HG03432 (cell line): ENCODE measurements around the gene KIF3C.
A peak's percentile ranks its signal among the peaks of the same experiment; 100 is the strongest.
"Not testable (repeated sequence)": the region's sequence is repeated elsewhere in the genome, so short reads cannot be mapped to it uniquely, and the experiment has no call there.

Experiments used
- ATAC-seq: cut with Tn5 transposase; IDR thresholded peaks from one replicate; pipeline ENCODE4 v1.9.1; 2021; ENCODE audit warnings: mild to moderate bottlenecking, moderate library complexity; ENCODE audit not compliant: unreplicated experiment

Gene KIF3C

GRCh38 chr2:25982273-25982967, at the start of gene KIF3C:
Gene KIF3C, minus strand, starts transcription at chr2:25982497. Its CDS starts 580 bp downstream, at chr2:25981917.
- ATAC-seq: peak; percentile 80

- not testable (repeated sequence) for ATAC-seq
Measured at GRCh38 chr2:26028083-26028482, 45.8 kb upstream of the KIF3C start.

- ATAC-seq: no peak
Measured at GRCh38 chr2:26025509-26025908, 43.2 kb upstream of the KIF3C start.

GRCh38 chr2:26024260-26024659, 42.0 kb upstream of the KIF3C start:
- no peak for ATAC-seq

- ATAC-seq: no peak
Measured at GRCh38 chr2:26020231-26020640, 37.9 kb upstream of the KIF3C start.

- ATAC-seq: peak; percentile 64
Measured at GRCh38 chr2:26018184-26019055, 36.1 kb upstream of the KIF3C start.

GRCh38 chr2:26017464-26018183, 35.3 kb upstream of the KIF3C start:
- ATAC-seq: peak; percentile 8

- ATAC-seq: not testable (repeated sequence)
Measured at GRCh38 chr2:26016706-26017045, 34.4 kb upstream of the KIF3C start.

GRCh38 chr2:26016012-26016705, 33.9 kb upstream of the KIF3C start:
- ATAC-seq: no peak

- ATAC-seq: no peak
Measured at GRCh38 chr2:26013668-26014067, 31.4 kb upstream of the KIF3C start.

GRCh38 chr2:26011990-26012856, 29.9 kb upstream of the KIF3C start:
- ATAC-seq: no peak

- ATAC-seq: no peak
Measured at GRCh38 chr2:26011609-26011989, 29.3 kb upstream of the KIF3C start.

- ATAC-seq: no peak
Measured at GRCh38 chr2:26010943-26011342, 28.6 kb upstream of the KIF3C start.

GRCh38 chr2:26009567-26009963, 27.3 kb upstream of the KIF3C start:
- ATAC-seq: no peak

- ATAC-seq: no peak
Measured at GRCh38 chr2:26008851-26009566, 26.7 kb upstream of the KIF3C start.

- no peak for ATAC-seq
Measured at GRCh38 chr2:26008095-26008494, 25.8 kb upstream of the KIF3C start.

GRCh38 chr2:26002632-26003310, 20.5 kb upstream of the KIF3C start:
- no peak for ATAC-seq

- no peak for ATAC-seq
Measured at GRCh38 chr2:26001743-26002351, 19.6 kb upstream of the KIF3C start.
